ENCODE measurements around the gene NLRP6. TPM values are rescaled to one million over a fixed set of nuclear protein-coding genes. Genes with fewer than 3 reads are reported as not detected.

Gene NLRP6
- total and polyA plus RNA-seq, 8 donors = 0.06 to 1.5 (median 0.17) TPM; not detected in 4

DNA sequence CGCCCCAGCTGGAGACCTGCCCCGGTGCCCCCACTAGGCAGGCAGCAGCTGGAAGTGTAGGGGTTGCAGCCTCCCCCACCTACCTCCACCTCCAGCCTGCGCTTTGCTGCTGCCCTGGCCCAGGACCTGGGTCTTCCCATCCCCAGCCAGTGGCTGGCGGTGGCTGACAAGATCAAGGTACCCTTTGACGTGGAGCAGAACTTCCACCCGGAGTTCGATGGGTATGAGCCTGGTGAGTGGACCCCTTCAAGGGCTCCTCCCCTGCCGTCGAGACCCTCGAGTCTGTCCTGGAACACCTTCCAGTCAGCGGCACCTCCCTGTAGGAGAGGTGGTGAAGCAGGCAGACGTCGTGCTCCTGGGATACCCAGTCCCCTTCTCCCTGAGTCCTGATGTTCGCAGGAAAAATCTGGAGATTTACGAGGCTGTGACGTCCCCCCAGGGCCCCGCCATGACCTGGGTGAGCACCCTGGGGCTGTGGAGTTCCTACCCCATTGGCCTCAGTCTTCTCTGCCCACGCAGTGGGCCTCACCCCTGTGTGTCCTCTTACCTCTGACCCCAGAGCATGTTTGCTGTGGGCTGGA lies 15.2 kb downstream of the NLRP6 start:
- intact Hi-C loops (cut with DNase I) = no loop called here
- no peak overlapping the region for H3K4me3 ChIP-seq
- H3K36me3 ChIP-seq = peaks cover 0 to 52% of the 10 kb centered on the region in 2 donors
- H3K27me3 ChIP-seq = peaks cover 0 to 26% of the 10 kb centered on the region in 2 donors
- H3K27ac ChIP-seq = no peak overlapping the region
- TF ChIP-seq, protein P1, sequence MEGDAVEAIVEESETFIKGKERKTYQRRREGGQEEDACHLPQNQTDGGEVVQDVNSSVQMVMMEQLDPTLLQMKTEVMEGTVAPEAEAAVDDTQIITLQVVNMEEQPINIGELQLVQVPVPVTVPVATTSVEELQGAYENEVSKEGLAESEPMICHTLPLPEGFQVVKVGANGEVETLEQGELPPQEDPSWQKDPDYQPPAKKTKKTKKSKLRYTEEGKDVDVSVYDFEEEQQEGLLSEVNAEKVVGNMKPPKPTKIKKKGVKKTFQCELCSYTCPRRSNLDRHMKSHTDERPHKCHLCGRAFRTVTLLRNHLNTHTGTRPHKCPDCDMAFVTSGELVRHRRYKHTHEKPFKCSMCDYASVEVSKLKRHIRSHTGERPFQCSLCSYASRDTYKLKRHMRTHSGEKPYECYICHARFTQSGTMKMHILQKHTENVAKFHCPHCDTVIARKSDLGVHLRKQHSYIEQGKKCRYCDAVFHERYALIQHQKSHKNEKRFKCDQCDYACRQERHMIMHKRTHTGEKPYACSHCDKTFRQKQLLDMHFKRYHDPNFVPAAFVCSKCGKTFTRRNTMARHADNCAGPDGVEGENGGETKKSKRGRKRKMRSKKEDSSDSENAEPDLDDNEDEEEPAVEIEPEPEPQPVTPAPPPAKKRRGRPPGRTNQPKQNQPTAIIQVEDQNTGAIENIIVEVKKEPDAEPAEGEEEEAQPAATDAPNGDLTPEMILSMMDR (IDR thresholded peaks at IDR 0.05) = no peak
- peak in 1 of 4 donors; percentile 73 for DNase-seq
- peaks cover 4 to 25% of the 10 kb centered on the region in 2 donors for H3K4me1 ChIP-seq
- ATAC-seq = no peak
- H3K9me3 ChIP-seq = no peaks in the 10 kb centered on the region

DNA sequence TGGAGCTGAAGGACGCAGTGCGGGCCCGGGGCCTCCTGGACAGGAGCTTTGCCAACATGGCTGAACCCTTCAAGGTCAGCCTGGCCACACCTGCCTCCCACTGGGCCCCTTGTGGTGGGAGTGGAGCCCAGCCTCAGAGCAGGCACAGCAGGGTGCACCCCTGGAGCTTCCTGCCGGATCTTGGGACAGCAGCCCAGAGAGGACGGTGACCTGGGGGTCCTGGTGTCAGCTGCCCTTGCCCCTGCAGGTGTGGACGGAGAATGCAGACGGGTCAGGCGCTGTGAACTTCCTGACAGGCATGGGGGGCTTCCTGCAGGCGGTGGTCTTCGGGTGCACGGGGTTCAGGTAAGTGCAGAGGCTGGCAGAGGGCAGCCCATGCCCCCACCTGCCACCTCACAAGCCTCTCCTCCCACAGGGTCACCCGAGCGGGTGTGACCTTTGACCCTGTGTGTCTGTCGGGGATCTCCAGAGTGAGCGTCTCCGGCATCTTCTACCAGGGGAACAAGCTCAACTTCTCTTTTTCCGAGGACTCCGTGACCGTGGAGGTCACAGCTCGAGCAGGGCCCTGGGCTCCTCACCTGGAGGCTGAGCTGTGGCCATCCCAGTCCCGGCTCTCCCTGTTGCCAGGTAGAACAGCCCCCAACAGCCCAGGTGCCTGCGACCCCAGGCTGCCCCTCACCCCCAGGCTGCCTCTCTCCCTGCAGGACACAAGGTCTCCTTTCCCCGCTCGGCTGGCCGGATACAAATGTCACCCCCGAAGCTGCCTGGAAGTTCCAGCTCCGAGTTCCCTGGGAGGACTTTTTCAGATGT lies 15.8 kb downstream of the NLRP6 start:
- Histone ChIP-seq H3K27me3 (peaks cover 0 to 33% of the 10 kb centered on the region in 2 donors), H3K27ac (no peak overlapping the region), H3K4me3 (no peak overlapping the region), H3K36me3 (peaks cover 0 to 52% of the 10 kb centered on the region in 2 donors), H3K9me3 (no peaks in the 10 kb centered on the region), H3K4me1 (peaks cover 4 to 25% of the 10 kb centered on the region in 2 donors)
- ATAC-seq (no peak), DNase-seq (peak in 1 of 4 donors; percentile 66)
- TF ChIP-seq, protein P1 (IDR thresholded peaks at IDR 0.05) = no peak
- intact Hi-C loops (cut with DNase I) = no loop called here

DNA sequence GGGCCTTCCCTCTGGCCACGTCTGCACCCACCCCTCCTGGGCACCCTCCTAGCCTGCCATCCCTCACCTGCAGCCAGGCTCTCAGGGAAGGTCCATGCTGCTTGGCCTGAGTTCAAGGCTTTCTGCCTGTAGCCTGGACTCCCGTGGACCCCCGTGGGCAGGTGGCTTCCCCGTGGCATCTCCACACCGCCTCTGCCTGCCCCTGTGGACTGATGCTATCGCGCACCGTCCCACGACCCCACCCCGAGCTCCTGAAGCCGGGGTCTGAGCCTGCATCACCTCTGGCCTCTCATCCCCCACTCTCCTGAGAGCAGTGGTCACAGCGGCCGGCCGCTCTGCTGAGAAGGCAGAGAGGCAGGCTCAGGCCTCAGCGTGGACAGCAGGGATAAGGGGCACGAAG lies 16.6 kb downstream of the NLRP6 start:
- DNase-seq (peak in 2 of 4 donors; percentile 19 to 72), ATAC-seq (no peak)
- peaks cover 2 to 40% of the 10 kb centered on the region in 2 donors for H3K27me3 ChIP-seq
- no peaks in the 10 kb centered on the region for H3K9me3 ChIP-seq
- no peak overlapping the region for H3K27ac ChIP-seq
- intact Hi-C loops (cut with DNase I) = no loop called here
- TF ChIP-seq, protein P1 (IDR thresholded peaks at IDR 0.05) = no peak
- H3K4me1 ChIP-seq = peaks cover 3 to 21% of the 10 kb centered on the region in 2 donors
- H3K4me3 ChIP-seq = no peak overlapping the region
- H3K36me3 ChIP-seq = peaks cover 0 to 52% of the 10 kb centered on the region in 2 donors

DNA sequence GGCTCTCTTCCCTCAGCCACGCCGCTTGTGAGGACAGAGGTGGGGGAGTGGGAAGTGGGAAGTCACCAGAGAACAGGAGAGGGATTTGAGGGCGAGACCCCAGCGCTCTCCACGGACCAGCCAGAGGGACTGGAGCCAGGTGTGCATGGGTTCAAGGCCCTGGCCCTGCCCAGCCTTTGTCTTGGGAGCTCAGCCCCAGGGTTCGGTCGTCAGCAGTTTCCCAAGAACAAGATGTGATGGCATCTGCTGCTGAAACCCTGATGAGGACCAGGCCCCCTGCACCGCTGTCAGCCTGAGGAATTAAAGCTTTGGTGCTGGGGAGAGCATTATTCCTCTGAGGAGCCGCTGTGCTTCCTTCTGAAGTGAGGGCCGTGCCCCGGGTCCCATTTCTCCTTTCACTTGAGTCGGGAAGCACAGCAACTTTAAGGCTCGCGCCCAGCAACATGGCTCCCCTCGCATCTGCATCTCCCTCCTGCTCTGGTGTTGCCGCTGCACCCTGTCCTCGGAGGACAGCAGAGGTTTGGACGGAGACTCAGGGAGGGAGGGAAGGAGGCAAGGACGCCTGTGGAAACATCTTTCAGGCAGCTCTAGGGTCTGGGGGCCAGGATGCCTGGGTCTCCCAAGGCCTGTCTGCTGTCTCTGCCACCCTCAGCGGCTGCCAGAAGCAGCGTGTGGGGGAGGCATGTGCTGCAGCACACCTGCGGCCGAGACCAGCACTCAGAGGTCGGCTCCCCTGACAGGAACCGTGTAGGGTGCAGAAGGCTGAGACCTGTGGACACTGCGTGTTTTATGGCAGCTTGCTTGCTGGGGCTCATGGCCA lies 17.4 kb downstream of the NLRP6 start:
- TF ChIP-seq, protein P1 (IDR thresholded peaks at IDR 0.05) = no peak
- peaks cover 7 to 48% of the 10 kb centered on the region in 2 donors for H3K27me3 ChIP-seq
- no peaks in the 10 kb centered on the region for H3K9me3 ChIP-seq
- H3K4me1 ChIP-seq = peaks cover 0 to 18% of the 10 kb centered on the region in 2 donors
- ATAC-seq (no peak), DNase-seq (peak in 1 of 4 donors; percentile 64)
- H3K4me3 ChIP-seq = no peak overlapping the region
- H3K27ac ChIP-seq = no peak overlapping the region
- intact Hi-C loops (cut with DNase I) = no loop called here
- peaks cover 0 to 52% of the 10 kb centered on the region in 2 donors for H3K36me3 ChIP-seq

Data from left lung (tissue), 10 donors.